ENCODE data around the gene TNRC6C. TPM values are rescaled to one million over a fixed set of nuclear protein-coding genes. Genes with fewer than 3 reads are reported as not detected.

Gene TNRC6C
- total and polyA plus RNA-seq, 9 of the 15 experiments (the other 6 are each of a cell fraction or from before 2014, with no cell fraction given) = 0.20 to 4.9 (median 2.3) TPM

GRCh38 chr17:78112518-78113471, 154.3 kb downstream of the TNRC6C start (continued):
- TF ChIP-seq ZBTB12 (CRISPR knock-in tag; IDR thresholded peaks at IDR 0.05) (no peak), NCOA2 (IDR thresholded peaks at IDR 0.05; ENCODE audit: partially characterized antibody in 2 of 2) (no peak), RAD21 (CRISPR knock-in tag; conservative IDR thresholded peaks at IDR 0.05 in 1 of 2, IDR thresholded peaks at IDR 0.05 in 1 of 2) (peak; percentile 93), ZNF347 (CRISPR knock-in tag; IDR thresholded peaks at IDR 0.05; ENCODE audit: low read depth) (no peak), CREB1 (IDR thresholded peaks at IDR 0.05) (0 out of 2 replicates have a peak, but pooled peaks have one; percentile 13), CREB1 (CRISPR knock-in tag; IDR thresholded peaks at IDR 0.05) (no peak), ZSCAN29 (IDR thresholded peaks at IDR 0.05) (no peak), ZBTB40 (IDR thresholded peaks at IDR 0.05) (no peak), ZBTB40 (CRISPR knock-in tag; IDR thresholded peaks at IDR 0.05) (no peak), TSHZ1 (CRISPR knock-in tag; IDR thresholded peaks at IDR 0.05) (no peak), IRF1 (CRISPR knock-in tag; IDR thresholded peaks at IDR 0.05; ENCODE audit: borderline replicate concordance) (no peak)
